Osteoblast (primary cell): Measurements from ENCODE around the gene DENND1A. TPM values are rescaled to one million over a fixed set of nuclear protein-coding genes. Genes with fewer than 3 reads are reported as not detected.

Experiments
- DNase-seq: peaks from one replicate; pipeline ENCODE4 v3.0.0; 2011; ENCODE audit warnings: low spot score, mixed read lengths; ENCODE audit not compliant: insufficient read length; ENCODE audit errors: missing footprints
- H2AFZ ChIP-seq: 2 replicates; pipeline ENCODE4 v1.6.0; 2011; ENCODE audit warnings: mild to moderate bottlenecking, low read length
- H3K27ac ChIP-seq: 2 replicates; pipeline ENCODE4 v1.5.1; 2011; ENCODE audit warnings: mild to moderate bottlenecking, low read depth, low read length, moderate library complexity
- H3K27me3 ChIP-seq: 2 replicates; pipeline ENCODE4 v1.6.0; 2012; ENCODE audit warnings: mild to moderate bottlenecking, control low read depth, inconsistent platforms, low read length, moderate library complexity; ENCODE audit not compliant: insufficient read depth
- H3K36me3 ChIP-seq: 2 replicates; pipeline ENCODE4 v1.5.1; 2011; ENCODE audit warnings: mild to moderate bottlenecking, low read length, control low read depth, moderate library complexity; ENCODE audit not compliant: insufficient read depth
- H3K4me1 ChIP-seq: 2 replicates; pipeline ENCODE4 v1.5.1; 2011; ENCODE audit warnings: mild to moderate bottlenecking, low read length, control low read depth, moderate library complexity; ENCODE audit not compliant: insufficient read depth
- H3K4me2 ChIP-seq: 2 replicates; pipeline ENCODE4 v1.6.0; 2011; ENCODE audit warnings: mild to moderate bottlenecking, low read length; ENCODE audit not compliant: insufficient read depth
- H3K4me3 ChIP-seq: fragments of 200-600 bp; sonication (generic); 3 replicates; pipeline ENCODE4 v1.5.1; 2012; ENCODE audit warnings: mild to moderate bottlenecking, low read length, inconsistent platforms; ENCODE audit not compliant: insufficient read depth
- H3K79me2 ChIP-seq: 2 replicates; pipeline ENCODE4 v1.6.0; 2012; ENCODE audit warnings: mild to moderate bottlenecking, low read length, control low read depth, inconsistent platforms; ENCODE audit not compliant: insufficient read depth
- H3K9me3 ChIP-seq: 2 replicates; pipeline ENCODE4 v1.5.1; 2011; ENCODE audit warnings: low read depth, low read length, control low read depth
- H4K20me1 ChIP-seq: 2 replicates; pipeline ENCODE4 v1.6.0; 2012; ENCODE audit warnings: mild to moderate bottlenecking, low read length, control low read depth; ENCODE audit not compliant: insufficient read depth
- total RNA-seq: library from RNA; depleted of rRNA; stranded (reverse); fragments of >200 nt; gene quantifications from 2 replicates; pipeline ENCODE4 v1.2.3, GENCODE V29; 2012
- TF ChIP-seq, protein P1 (sequence below): IDR thresholded peaks from 2 replicates; pipeline ENCODE4 v1.5.1; 2011; ENCODE audit warnings: mild to moderate bottlenecking, low read depth, low read length, moderate library complexity; ENCODE audit errors: extremely low read depth

Gene DENND1A
- total RNA-seq, 1 donor: 14.1 TPM

- Histone ChIP-seq H3K79me2 (no peaks in the 10 kb centered on the region), H4K20me1 (no peaks in the 10 kb centered on the region), H3K4me1 (no peaks in the 10 kb centered on the region), H2AFZ (no peak overlapping the region), H3K4me2 (no peak overlapping the region), H3K27me3 (no peaks in the 10 kb centered on the region), H3K27ac (no peak overlapping the region), H3K36me3 (no peaks in the 10 kb centered on the region), H3K9me3 (no peaks in the 10 kb centered on the region), H3K4me3 (no peak overlapping the region)
- no peak for DNase-seq
- TF ChIP-seq, protein P1, sequence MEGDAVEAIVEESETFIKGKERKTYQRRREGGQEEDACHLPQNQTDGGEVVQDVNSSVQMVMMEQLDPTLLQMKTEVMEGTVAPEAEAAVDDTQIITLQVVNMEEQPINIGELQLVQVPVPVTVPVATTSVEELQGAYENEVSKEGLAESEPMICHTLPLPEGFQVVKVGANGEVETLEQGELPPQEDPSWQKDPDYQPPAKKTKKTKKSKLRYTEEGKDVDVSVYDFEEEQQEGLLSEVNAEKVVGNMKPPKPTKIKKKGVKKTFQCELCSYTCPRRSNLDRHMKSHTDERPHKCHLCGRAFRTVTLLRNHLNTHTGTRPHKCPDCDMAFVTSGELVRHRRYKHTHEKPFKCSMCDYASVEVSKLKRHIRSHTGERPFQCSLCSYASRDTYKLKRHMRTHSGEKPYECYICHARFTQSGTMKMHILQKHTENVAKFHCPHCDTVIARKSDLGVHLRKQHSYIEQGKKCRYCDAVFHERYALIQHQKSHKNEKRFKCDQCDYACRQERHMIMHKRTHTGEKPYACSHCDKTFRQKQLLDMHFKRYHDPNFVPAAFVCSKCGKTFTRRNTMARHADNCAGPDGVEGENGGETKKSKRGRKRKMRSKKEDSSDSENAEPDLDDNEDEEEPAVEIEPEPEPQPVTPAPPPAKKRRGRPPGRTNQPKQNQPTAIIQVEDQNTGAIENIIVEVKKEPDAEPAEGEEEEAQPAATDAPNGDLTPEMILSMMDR: no peak
These were observed 469.8 kb downstream of the DENND1A start for GRCh38 chr9:123460091-123460490.

- Histone ChIP-seq H3K4me1 (no peaks in the 10 kb centered on the region), H2AFZ (no peak overlapping the region), H3K27ac (no peak overlapping the region), H3K4me3 (no peak overlapping the region), H3K4me2 (no peak overlapping the region), H3K79me2 (no peaks in the 10 kb centered on the region), H3K27me3 (no peaks in the 10 kb centered on the region), H3K9me3 (no peaks in the 10 kb centered on the region), H3K36me3 (no peaks in the 10 kb centered on the region), H4K20me1 (no peaks in the 10 kb centered on the region)
- DNase-seq: no peak
- TF ChIP-seq, protein P1: no peak
These were observed 472.3 kb downstream of the DENND1A start for GRCh38 chr9:123457583-123457982.

DNA sequence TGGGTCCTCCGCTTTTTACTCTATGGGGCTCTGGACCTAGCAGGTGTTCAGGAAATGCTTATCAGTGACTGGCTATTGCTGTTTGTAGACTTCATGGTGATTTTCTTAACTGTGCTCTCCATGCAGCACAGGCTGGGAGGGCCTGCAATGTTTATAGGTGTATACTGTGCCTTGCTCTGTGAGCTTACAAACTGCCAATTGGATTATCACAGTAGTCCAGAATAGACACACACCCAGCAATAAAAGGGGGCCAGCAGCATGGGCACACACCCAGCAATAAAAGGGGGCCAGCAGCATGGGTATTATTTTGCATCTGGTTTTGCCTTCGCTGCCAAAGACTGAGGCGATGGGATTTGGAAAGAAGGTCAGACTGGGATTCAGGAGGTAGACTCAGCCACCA, 473.9 kb downstream of the DENND1A start:
- TF ChIP-seq, protein P1: no peak
- Histone ChIP-seq H4K20me1 (no peaks in the 10 kb centered on the region), H3K79me2 (no peaks in the 10 kb centered on the region), H2AFZ (no peak overlapping the region), H3K36me3 (no peaks in the 10 kb centered on the region), H3K4me2 (no peak overlapping the region), H3K9me3 (no peaks in the 10 kb centered on the region), H3K27ac (no peak overlapping the region), H3K4me1 (no peaks in the 10 kb centered on the region), H3K4me3 (no peak overlapping the region), H3K27me3 (no peaks in the 10 kb centered on the region)
- DNase-seq: no peak

GRCh38 chr9:123455187-123455586, 474.7 kb downstream of the DENND1A start:
- TF ChIP-seq, protein P1: no peak
- Histone ChIP-seq H4K20me1 (no peaks in the 10 kb centered on the region), H2AFZ (no peak overlapping the region), H3K4me3 (no peak overlapping the region), H3K4me1 (no peaks in the 10 kb centered on the region), H3K4me2 (no peak overlapping the region), H3K36me3 (no peaks in the 10 kb centered on the region), H3K27me3 (no peaks in the 10 kb centered on the region), H3K27ac (no peak overlapping the region), H3K79me2 (no peaks in the 10 kb centered on the region), H3K9me3 (no peaks in the 10 kb centered on the region)
- DNase-seq: no peak
